GM12878 (cell line): Measurements from ENCODE around the gene ATP8B1. TPM values are rescaled to one million over a fixed set of nuclear protein-coding genes. Genes with fewer than 3 reads are reported as not detected.

ENCODE experiments used
- ATAC-seq: fragments of 200-7000 bp; cut with Tn5 transposase; 3 replicates; pipeline ENCODE4 v1.9.1; 2020; ENCODE audit warnings: mild to moderate bottlenecking, moderate library complexity
- BruUV-seq: library from RNA; stranded (reverse); fragments of 400-500 nt; replicated peaks from 2 replicates; lab custom pipeline; 2021; lab: Mats Ljungman, UMichigan
- CTCF ChIA-PET: fragments of 300-600 bp; sonication (Branson Sonifier 250); formaldehyde crosslinking; extraction: SDS; loops from one replicate; lab custom pipeline; 2021; ENCODE audit warnings: inconsistent platforms; lab: Yijun Ruan, JAX
- POLR2A ChIA-PET: fragments of 350-600 bp; formaldehyde crosslinking; extraction: SDS; loops from one replicate; lab custom pipeline; 2021; ENCODE audit warnings: inconsistent platforms; lab: Charles Lee
- RAD21 ChIA-PET: fragments of 300-600 bp; sonication (Branson Sonifier 250); formaldehyde crosslinking; loops from one replicate; lab custom pipeline; 2023; ENCODE audit warnings: antibody characterized with exemption; ENCODE audit not compliant: unreplicated experiment; lab: Charles Lee
- SMC1A ChIA-PET: fragments of 300-600 bp; sonication (Branson Sonifier 250); formaldehyde crosslinking; loops from one replicate; lab custom pipeline; 2023; ENCODE audit not compliant: unreplicated experiment, uncharacterized antibody; lab: Charles Lee
- DNase-seq: peaks from one replicate; pipeline ENCODE4 v3.0.0-alpha.2; 2011; ENCODE audit warnings: low read depth, low spot score
- FAIRE-seq: peaks from 3 replicates; lab custom pipeline; 2011; peaks lifted over from hg19 to GRCh38; lab: Jason Lieb, UNC
- H2AFZ ChIP-seq: 2 replicates; pipeline ENCODE4 v1.6.0; 2011; ENCODE audit warnings: low read depth, low read length, control low read depth; ENCODE audit not compliant: control insufficient read depth
- H3K27ac ChIP-seq: 2 replicates; pipeline ENCODE4 v1.5.1; 2011; ENCODE audit warnings: control low read depth; ENCODE audit not compliant: control insufficient read depth, insufficient read depth
- H3K27me3 ChIP-seq, 2 experiments: replicated peaks in 1 of 2; 2 replicates each; pipeline versions ENCODE4 v1.6.0 to v1.6.1; 2011; ENCODE audit warnings: low read length in 1 of 2; ENCODE audit not compliant: control insufficient read depth in 2 of 2, insufficient read depth in 2 of 2
- H3K36me3 ChIP-seq, 2 experiments: 2 replicates each; pipeline ENCODE4 v1.5.1; 2011; ENCODE audit warnings: low read length in 1 of 2; ENCODE audit not compliant: control insufficient read depth in 2 of 2, insufficient read depth in 2 of 2
- H3K4me1 ChIP-seq: 2 replicates; pipeline ENCODE4 v1.6.1; 2011; ENCODE audit warnings: mild to moderate bottlenecking, low read length, moderate library complexity, mixed read lengths; ENCODE audit not compliant: control insufficient read depth, insufficient read depth
- H3K4me2 ChIP-seq: 2 replicates; pipeline ENCODE4 v1.6.0; 2011; ENCODE audit warnings: control low read depth; ENCODE audit not compliant: control insufficient read depth, insufficient read depth
- H3K4me3 ChIP-seq: fragments of 200-600 bp; sonication (generic); 2 replicates; pipeline ENCODE4 v1.5.1; 2016
- H3K79me2 ChIP-seq: 2 replicates; pipeline ENCODE4 v1.6.0; 2011; ENCODE audit warnings: low read length; ENCODE audit not compliant: control insufficient read depth, insufficient read depth
- H3K9ac ChIP-seq: 2 replicates; pipeline ENCODE4 v1.8.0; 2011; ENCODE audit warnings: low read length, control low read depth, mixed read lengths; ENCODE audit not compliant: control insufficient read depth, insufficient read depth
- H3K9me3 ChIP-seq: replicated peaks from 3 replicates; pipeline ENCODE4 v1.5.1; 2011; ENCODE audit warnings: mild to moderate bottlenecking, low read length; ENCODE audit not compliant: control insufficient read depth, insufficient read depth
- H4K20me1 ChIP-seq: 2 replicates; pipeline ENCODE4 v1.6.0; 2011; ENCODE audit not compliant: control insufficient read depth, insufficient read depth
- BMI1 ChIP-seq: fragments of 450-650 bp; IDR thresholded peaks from 2 replicates; pipeline ENCODE4 v1.6.1; 2016; ENCODE audit warnings: mild to moderate bottlenecking, moderate library complexity, borderline replicate concordance
- CREB1 ChIP-seq: IDR thresholded peaks from 2 replicates; pipeline ENCODE4 v1.6.1; 2012; ENCODE audit warnings: low read depth, mild to moderate bottlenecking, inconsistent platforms
- EP300 ChIP-seq, 2 experiments: fragments of 150-350 bp in 1 of 2; IDR thresholded peaks; 2 replicates each; pipeline ENCODE4 v1.6.1; 2011 to 2012; ENCODE audit warnings: low read depth in 2 of 2, low read length in 2 of 2, borderline replicate concordance in 1 of 2, improper control_type of control experiment in 1 of 2, inconsistent platforms in 1 of 2; ENCODE audit not compliant: control insufficient read depth in 1 of 2
- HDAC2 ChIP-seq: fragments of 200-600 bp; sonication (generic); IDR thresholded peaks from 2 replicates; pipeline ENCODE4 v1.6.1; 2017
- MTA3 ChIP-seq: IDR thresholded peaks from 2 replicates; pipeline ENCODE4 v1.6.1; 2012; ENCODE audit warnings: low read length, inconsistent platforms, borderline replicate concordance
- MYC ChIP-seq: IDR thresholded peaks from 2 replicates; pipeline ENCODE4 v1.6.1; 2011; ENCODE audit warnings: mild to moderate bottlenecking, low read length, moderate library complexity, inconsistent platforms; ENCODE audit not compliant: insufficient read depth, insufficient replicate concordance, insufficient read length, severe bottlenecking
- POLR2AphosphoS5 ChIP-seq: IDR thresholded peaks from 2 replicates; pipeline ENCODE4 v1.6.1; 2011; ENCODE audit warnings: mild to moderate bottlenecking, low read length, inconsistent platforms
- SPI1 ChIP-seq: IDR thresholded peaks from 2 replicates; pipeline ENCODE4 v1.6.1; 2011; ENCODE audit warnings: low read depth, mild to moderate bottlenecking, low read length, moderate library complexity, borderline replicate concordance; ENCODE audit not compliant: insufficient read depth
- SRF ChIP-seq, 2 experiments: IDR thresholded peaks; 2 replicates each; pipeline ENCODE4 v1.6.1; 2011; ENCODE audit warnings: low read depth in 2 of 2, low read length in 2 of 2, mild to moderate bottlenecking in 1 of 2, moderate library complexity in 1 of 2
- STAT1 ChIP-seq: fragments of 450-650 bp; conservative IDR thresholded peaks from 2 replicates; pipeline ENCODE4 v1.6.1; 2014; ENCODE audit warnings: antibody characterized with exemption, mild to moderate bottlenecking
- SUZ12 ChIP-seq: fragments of 200-600 bp; sonication (generic); IDR thresholded peaks from one replicate; pipeline ENCODE4 v1.6.1; 2018; ENCODE audit warnings: antibody characterized with exemption, mild to moderate bottlenecking; ENCODE audit not compliant: unreplicated experiment
- TCF12 ChIP-seq: IDR thresholded peaks from 2 replicates; pipeline ENCODE4 v1.6.1; 2011; ENCODE audit warnings: low read depth, mild to moderate bottlenecking, low read length
- YBX1 ChIP-seq: fragments of 450-650 bp; IDR thresholded peaks from 2 replicates; pipeline ENCODE4 v1.6.1; 2016; ENCODE audit warnings: antibody characterized with exemption
- ZBTB11 ChIP-seq: fragments of 450-650 bp; formaldehyde crosslinking; IDR thresholded peaks from 2 replicates; pipeline ENCODE4 v1.5.0; 2022; ENCODE audit warnings: mild to moderate bottlenecking, missing genetic modification characterization
- ZBTB4 ChIP-seq: fragments of 450-650 bp; formaldehyde crosslinking; IDR thresholded peaks from 2 replicates; pipeline ENCODE4 v1.4.0; 2022; ENCODE audit warnings: mild to moderate bottlenecking, moderate library complexity
- whole genome bisulfite sequencing: methylation state at CpG from one replicate; pipeline ENCODE4 v1.1.6; 2016; ENCODE audit warnings: low lambda C conversion rate; ENCODE audit not compliant: insufficient replicate concordance, insufficient coverage; ENCODE audit errors: missing lambda C conversion rate; 5-methylcytosine and 5-hydroxymethylcytosine counted together
- in situ Hi-C: fragments of 300-500 bp; cut with MboI; formaldehyde crosslinking; loops from 9 replicates; pipeline ENCODE4 v1.14.3; 2018; ENCODE audit warnings: mixed read lengths
- intact Hi-C: fragments of 100-400 bp; cut with micrococcal nuclease; formaldehyde crosslinking; loops from one replicate; pipeline ENCODE4 v1.14.2; 2022; ENCODE audit not compliant: unreplicated experiment
- polyA plus RNA-seq, 11 experiments: library from polyadenylated mRNA; depleted of rRNA in 4 of 11; unstranded in 6 of 11; stranded (reverse) in 5 of 11; fragments of >200 nt; fragmentation: Nextera tagmentation in 4 of 11; fragmentation: Illumina TruSeq in 1 of 11; extraction: Ambion mirVana in 4 of 11; extraction: Trizol in 1 of 11; gene quantifications; 1 replicate in 1 of 11; 2 replicates in 10 of 11; pipeline versions ENCODE4 v1.2.1 to v1.2.3, GENCODE V29; 2011 to 2016; ENCODE audit warnings: inconsistent platforms in 2 of 11, missing spikeins in 2 of 11, low read depth in 1 of 11
- total RNA-seq, 4 experiments: library from RNA; depleted of rRNA in 3 of 4; stranded (reverse); fragments of >200 nt in 3 of 4; fragmentation: Illumina TruSeq in 1 of 4; extraction: Trizol in 1 of 4; gene quantifications; 2 replicates each; pipeline versions ENCODE4 v1.2.1 to v1.2.3, GENCODE V29; 2013 to 2021

The ATP8B1 gene
- total and polyA plus RNA-seq, 10 of the 15 experiments (the other 5 are each of a cell fraction or from before 2014, with no cell fraction given): 0.03 to 0.37 (median 0.11) TPM

- TF ChIP-seq EP300 (IDR thresholded peaks at IDR 0.05; ENCODE audit: borderline replicate concordance in 1 of 2, control insufficient read depth in 1 of 2, low read depth in 2 of 2, low read length in 2 of 2): no peak
- no peak for TF ChIP-seq ZBTB4 (CRISPR knock-in tag)
- TF ChIP-seq MYC: no peak
- no peak for TF ChIP-seq TCF12
- TF ChIP-seq BMI1: no peak
- TF ChIP-seq, all 136 proteins: peak for 0
These were observed 4.3 kb downstream of the ATP8B1 start (continued) for GRCh38 chr18:57798713-57799373.

- SMC1A ChIA-PET: interaction anchor here (1.8 to 1.9 kb wide), 2 partner anchors 9 to 12 kb away, joined by 4 to 6 read pairs; no protein-coding TSS in a partner anchor
- POLR2A ChIA-PET: no interaction called here
- DNase-seq (no peak), ATAC-seq (no peak), FAIRE-seq (no peak)
- no peak overlapping the region for H3K27ac ChIP-seq
- intact Hi-C loops: no loop called here
- 47% methylated on average over 3 of the region's 3 CpGs for WGBS
- peaks cover 6 to 11% of the 10 kb centered on the region in 2 experiments for H3K27me3 ChIP-seq
- no peak overlapping the region for H2AFZ ChIP-seq
- no TSS peak for BruUV-seq
- in situ Hi-C loops: no loop called here
- no peak overlapping the region for H3K4me2 ChIP-seq
- no peak overlapping the region for H3K4me3 ChIP-seq
- CTCF ChIA-PET: no interaction called here
- no peaks in the 10 kb centered on the region for H4K20me1 ChIP-seq
- no peak overlapping the region for H3K9ac ChIP-seq
- H3K4me1 ChIP-seq: no peaks in the 10 kb centered on the region
- RAD21 ChIA-PET: no interaction called here
- no peaks in the 10 kb centered on the region; the same call in 2 of the 3 replicates for H3K9me3 ChIP-seq
- H3K79me2 ChIP-seq: no peaks in the 10 kb centered on the region
- H3K36me3 ChIP-seq: no peaks in the 10 kb centered on the region
- no peak for TF ChIP-seq SRF (IDR thresholded peaks at IDR 0.05; ENCODE audit: low read depth in 2 of 2, low read length in 2 of 2)
- TF ChIP-seq SPI1: no peak
- no peak for TF ChIP-seq MTA3
- no peak for TF ChIP-seq HDAC2
- no peak for TF ChIP-seq STAT1
- TF ChIP-seq SUZ12: no peak
- TF ChIP-seq ZBTB11: no peak
- TF ChIP-seq CREB1: no peak
- no peak for TF ChIP-seq POLR2AphosphoS5
- no peak for TF ChIP-seq YBX1
These were observed 5.9 kb downstream of the ATP8B1 start for GRCh38 chr18:57797209-57797651.
